Panc1 (cell line): ENCODE results near the gene IL10RB.

Source experiments
- POLR2AphosphoS5 ChIP-seq: IDR thresholded peaks from 2 replicates; pipeline ENCODE4 v1.6.1; 2012; ENCODE audit warnings: mild to moderate bottlenecking, low read depth, low read length, moderate library complexity
- SIN3A ChIP-seq: IDR thresholded peaks from 2 replicates; pipeline ENCODE4 v1.6.1; 2012; ENCODE audit warnings: low read depth, mild to moderate bottlenecking, low read length, moderate library complexity, borderline replicate concordance; ENCODE audit not compliant: insufficient read depth
- TCF7L2 ChIP-seq: IDR thresholded peaks from 2 replicates; pipeline ENCODE4 v1.6.1; 2011; ENCODE audit warnings: mild to moderate bottlenecking, low read depth, low read length, inconsistent platforms
- TF ChIP-seq, protein P1 (sequence below): fragments of 450-650 bp; IDR thresholded peaks from 2 replicates; pipeline ENCODE4 v1.5.1; 2017; ENCODE audit warnings: mild to moderate bottlenecking
- TF ChIP-seq, protein P2 (sequence below), 2 experiments: IDR thresholded peaks; 2 replicates each; pipeline ENCODE4 v1.6.1; 2011 to 2012; ENCODE audit warnings: low read depth in 2 of 2, control low read depth in 1 of 2, low read length in 1 of 2, mild to moderate bottlenecking in 1 of 2, moderate library complexity in 1 of 2; ENCODE audit not compliant: insufficient read depth in 1 of 2

DNA sequence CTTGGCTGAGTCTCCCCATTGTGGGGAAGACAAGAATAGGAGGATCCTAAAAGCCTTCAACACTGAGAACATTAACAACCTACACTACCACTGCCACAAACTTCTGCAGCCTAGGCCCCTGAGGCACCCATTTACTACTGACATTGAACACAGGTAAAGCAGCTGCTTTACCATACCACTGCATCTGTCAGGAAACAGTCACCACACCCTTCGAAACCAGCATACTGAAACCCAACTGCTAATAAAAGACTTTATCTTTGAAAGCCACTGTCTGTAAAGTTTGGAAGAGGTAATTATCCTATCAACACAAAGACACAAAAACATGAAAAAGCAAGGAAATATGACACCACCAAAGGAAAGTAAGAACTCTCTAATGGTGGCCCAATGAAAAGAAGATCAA lies 66.0 kb downstream of the IL10RB start:
- TF ChIP-seq, protein P1, sequence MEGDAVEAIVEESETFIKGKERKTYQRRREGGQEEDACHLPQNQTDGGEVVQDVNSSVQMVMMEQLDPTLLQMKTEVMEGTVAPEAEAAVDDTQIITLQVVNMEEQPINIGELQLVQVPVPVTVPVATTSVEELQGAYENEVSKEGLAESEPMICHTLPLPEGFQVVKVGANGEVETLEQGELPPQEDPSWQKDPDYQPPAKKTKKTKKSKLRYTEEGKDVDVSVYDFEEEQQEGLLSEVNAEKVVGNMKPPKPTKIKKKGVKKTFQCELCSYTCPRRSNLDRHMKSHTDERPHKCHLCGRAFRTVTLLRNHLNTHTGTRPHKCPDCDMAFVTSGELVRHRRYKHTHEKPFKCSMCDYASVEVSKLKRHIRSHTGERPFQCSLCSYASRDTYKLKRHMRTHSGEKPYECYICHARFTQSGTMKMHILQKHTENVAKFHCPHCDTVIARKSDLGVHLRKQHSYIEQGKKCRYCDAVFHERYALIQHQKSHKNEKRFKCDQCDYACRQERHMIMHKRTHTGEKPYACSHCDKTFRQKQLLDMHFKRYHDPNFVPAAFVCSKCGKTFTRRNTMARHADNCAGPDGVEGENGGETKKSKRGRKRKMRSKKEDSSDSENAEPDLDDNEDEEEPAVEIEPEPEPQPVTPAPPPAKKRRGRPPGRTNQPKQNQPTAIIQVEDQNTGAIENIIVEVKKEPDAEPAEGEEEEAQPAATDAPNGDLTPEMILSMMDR, result no peak
- TF ChIP-seq POLR2AphosphoS5 (no peak), TCF7L2 (no peak), SIN3A (no peak)
- TF ChIP-seq, protein P2, sequence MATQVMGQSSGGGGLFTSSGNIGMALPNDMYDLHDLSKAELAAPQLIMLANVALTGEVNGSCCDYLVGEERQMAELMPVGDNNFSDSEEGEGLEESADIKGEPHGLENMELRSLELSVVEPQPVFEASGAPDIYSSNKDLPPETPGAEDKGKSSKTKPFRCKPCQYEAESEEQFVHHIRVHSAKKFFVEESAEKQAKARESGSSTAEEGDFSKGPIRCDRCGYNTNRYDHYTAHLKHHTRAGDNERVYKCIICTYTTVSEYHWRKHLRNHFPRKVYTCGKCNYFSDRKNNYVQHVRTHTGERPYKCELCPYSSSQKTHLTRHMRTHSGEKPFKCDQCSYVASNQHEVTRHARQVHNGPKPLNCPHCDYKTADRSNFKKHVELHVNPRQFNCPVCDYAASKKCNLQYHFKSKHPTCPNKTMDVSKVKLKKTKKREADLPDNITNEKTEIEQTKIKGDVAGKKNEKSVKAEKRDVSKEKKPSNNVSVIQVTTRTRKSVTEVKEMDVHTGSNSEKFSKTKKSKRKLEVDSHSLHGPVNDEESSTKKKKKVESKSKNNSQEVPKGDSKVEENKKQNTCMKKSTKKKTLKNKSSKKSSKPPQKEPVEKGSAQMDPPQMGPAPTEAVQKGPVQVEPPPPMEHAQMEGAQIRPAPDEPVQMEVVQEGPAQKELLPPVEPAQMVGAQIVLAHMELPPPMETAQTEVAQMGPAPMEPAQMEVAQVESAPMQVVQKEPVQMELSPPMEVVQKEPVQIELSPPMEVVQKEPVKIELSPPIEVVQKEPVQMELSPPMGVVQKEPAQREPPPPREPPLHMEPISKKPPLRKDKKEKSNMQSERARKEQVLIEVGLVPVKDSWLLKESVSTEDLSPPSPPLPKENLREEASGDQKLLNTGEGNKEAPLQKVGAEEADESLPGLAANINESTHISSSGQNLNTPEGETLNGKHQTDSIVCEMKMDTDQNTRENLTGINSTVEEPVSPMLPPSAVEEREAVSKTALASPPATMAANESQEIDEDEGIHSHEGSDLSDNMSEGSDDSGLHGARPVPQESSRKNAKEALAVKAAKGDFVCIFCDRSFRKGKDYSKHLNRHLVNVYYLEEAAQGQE (IDR thresholded peaks at IDR 0.05; ENCODE audit: insufficient read depth in 1 of 2, low read depth in 2 of 2, low read length in 1 of 2), result no peak
